Measurements from ENCODE around the gene SLC4A4.

GRCh38 chr4:71400810-71401209, 62.0 kb downstream of the SLC4A4 start:
- no peak for TF ChIP-seq REST (IDR thresholded peaks at IDR 0.05; ENCODE audit: low read depth)
- TF ChIP-seq YY1 (IDR thresholded peaks at IDR 0.05; ENCODE audit: low read depth): no peak
- TF ChIP-seq CEBPB (IDR thresholded peaks at IDR 0.05): no peak
- no peak for TF ChIP-seq EGR1 (IDR thresholded peaks at IDR 0.05)
- TF ChIP-seq EP300 (IDR thresholded peaks at IDR 0.05; ENCODE audit: borderline replicate concordance): no peak
